MCF 10A (cell line): ENCODE measurements around the gene TXK. TPM values are rescaled to one million over a fixed set of nuclear protein-coding genes. Genes with fewer than 3 reads are reported as not detected.

Source experiments
- BruUV-seq: library from RNA; stranded (reverse); fragments of 400-500 nt; replicated peaks from 2 replicates; lab custom pipeline; 2021; lab: Mats Ljungman, UMichigan
- CTCF ChIA-PET: fragments of 300-600 bp; sonication (Branson Sonifier 250); formaldehyde crosslinking; extraction: SDS; loops from one replicate; lab custom pipeline; 2021; ENCODE audit warnings: antibody characterized with exemption, inconsistent platforms; lab: Yijun Ruan, JAX
- POLR2A ChIA-PET: fragments of 300-600, 350-650 bp; sonication (Branson Sonifier 250); formaldehyde crosslinking; extraction: SDS; loops from one replicate; lab custom pipeline; 2020; ENCODE audit warnings: antibody characterized with exemption, inconsistent platforms; lab: Yijun Ruan, JAX
- DNase-seq: peaks from one replicate; pipeline ENCODE4 v3.0.0-alpha.2; 2018; ENCODE audit not compliant: unreplicated experiment
- H3K27ac Mint-ChIP-seq: one replicate; pipeline ENCODE4 v1.8.0; 2022; ENCODE audit warnings: mild to moderate bottlenecking, low read depth, mixed read lengths; ENCODE audit not compliant: unreplicated experiment
- H3K27me3 Mint-ChIP-seq: one replicate; pipeline ENCODE4 v1.8.0; 2022; ENCODE audit warnings: mixed read lengths; ENCODE audit not compliant: insufficient read depth, unreplicated experiment
- H3K36me3 Mint-ChIP-seq: one replicate; pipeline ENCODE4 v1.8.0; 2022; ENCODE audit warnings: mild to moderate bottlenecking, moderate library complexity, mixed read lengths; ENCODE audit not compliant: insufficient read depth, unreplicated experiment
- H3K4me1 Mint-ChIP-seq: one replicate; pipeline ENCODE4 v1.8.0; 2022; ENCODE audit warnings: mixed read lengths; ENCODE audit not compliant: insufficient read depth, unreplicated experiment
- H3K4me3 Mint-ChIP-seq: one replicate; pipeline ENCODE4 v1.8.0; 2022; ENCODE audit warnings: mild to moderate bottlenecking, moderate library complexity, mixed read lengths; ENCODE audit not compliant: unreplicated experiment
- H3K9me3 Mint-ChIP-seq: one replicate; pipeline ENCODE4 v1.8.0; 2022; ENCODE audit warnings: mixed read lengths; ENCODE audit not compliant: unreplicated experiment
- CTCF ChIP-seq: fragments of 200-600 bp; IDR thresholded peaks from one replicate; pipeline ENCODE4 v1.8.0; 2022; ENCODE audit warnings: antibody characterized with exemption, mild to moderate bottlenecking; ENCODE audit not compliant: unreplicated experiment
- intact Hi-C: fragments of 100-400 bp; cut with micrococcal nuclease; formaldehyde crosslinking; loops from 2 replicates; pipeline ENCODE4 v1.14.1; 2022
- total RNA-seq: library from RNA; stranded (reverse); gene quantifications from 2 replicates; pipeline ENCODE4 v1.2.3, GENCODE V29; 2022

The TXK gene
- total RNA-seq, 1 experiment from 2014 or later = not detected

- Mint-ChIP-seq H3K36me3 (no peaks in the 10 kb centered on the region), H3K27me3 (no peaks in the 10 kb centered on the region), H3K9me3 (no peaks in the 10 kb centered on the region), H3K4me1 (peaks cover 9% of the 10 kb centered on the region), H3K4me3 (no peak overlapping the region), H3K27ac (no peak overlapping the region)
- DNase-seq = no peak
- TF ChIP-seq CTCF = no peak
- CTCF ChIA-PET = interaction anchor here (0.7 to 2.8 kb wide), 8 partner anchors 8 to 444 kb away, joined by 3 to 23 read pairs (median 4); no protein-coding TSS in a partner anchor
- intact Hi-C loops = no loop called here
- POLR2A ChIA-PET = interaction anchor here (1.0 kb wide), 1 partner anchor 17 kb away, joined by 4 read pairs; no protein-coding TSS in a partner anchor
- BruUV-seq = no TSS peak
These were observed 2.3 kb downstream of the TXK start for GRCh38 chr4:48131736-48132135.

- Mint-ChIP-seq H3K9me3 (no peaks in the 10 kb centered on the region), H3K27ac (no peak overlapping the region), H3K4me3 (no peak overlapping the region), H3K4me1 (peaks cover 9% of the 10 kb centered on the region), H3K27me3 (no peaks in the 10 kb centered on the region), H3K36me3 (no peaks in the 10 kb centered on the region)
- no peak for DNase-seq
- intact Hi-C loops = no loop called here
- no TSS peak for BruUV-seq
- no peak for TF ChIP-seq CTCF
- CTCF ChIA-PET = interaction anchor here (0.6 to 3.8 kb wide), 3 partner anchors 10 to 461 kb away, joined by 3 to 23 read pairs (median 19); no protein-coding TSS in a partner anchor
- POLR2A ChIA-PET = no interaction called here
These were observed 4.0 kb downstream of the TXK start for GRCh38 chr4:48130100-48130499.

DNA sequence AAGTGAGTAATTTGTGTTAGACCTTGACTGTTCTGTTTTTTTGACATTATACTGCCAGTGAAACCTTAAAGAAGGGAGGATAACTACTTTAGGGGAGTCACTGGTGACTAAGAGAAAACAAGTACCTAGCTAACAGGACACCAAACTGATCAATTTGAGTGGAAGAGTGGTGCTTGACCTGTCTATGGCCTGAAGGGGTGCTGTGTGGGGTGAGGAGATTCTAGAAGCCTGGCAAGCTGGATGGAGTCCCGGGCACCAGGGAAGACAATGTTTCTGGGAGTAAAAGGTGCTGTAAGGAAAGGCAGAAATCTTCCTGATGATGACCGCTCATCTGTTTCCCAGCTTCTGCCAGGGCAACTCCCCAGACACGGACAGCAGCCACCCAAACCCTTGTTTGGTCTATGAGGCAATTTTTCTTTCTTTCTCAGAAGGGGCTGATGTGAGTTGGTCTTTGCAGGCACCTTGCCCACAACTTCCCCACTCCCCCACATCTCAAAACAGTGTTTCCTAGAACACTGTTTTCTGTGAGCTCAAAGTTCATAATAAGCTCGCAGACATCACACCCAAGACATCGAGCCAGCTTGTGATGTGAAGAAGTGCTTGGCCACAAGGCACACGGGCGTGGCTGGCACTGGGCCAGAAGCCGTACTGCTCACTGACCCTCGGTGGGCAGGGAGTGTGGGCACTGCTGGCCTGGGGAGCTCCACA lies 4.6 kb downstream of the TXK start:
- Mint-ChIP-seq H3K27me3 (no peaks in the 10 kb centered on the region), H3K36me3 (no peaks in the 10 kb centered on the region), H3K27ac (peak overlapping the region; percentile 66), H3K4me3 (no peak overlapping the region), H3K9me3 (no peaks in the 10 kb centered on the region), H3K4me1 (peaks cover 9% of the 10 kb centered on the region)
- no peak for TF ChIP-seq CTCF
- ChIA-PET CTCF (interaction anchor here (0.6 to 3.8 kb wide), 7 partner anchors 10 to 644 kb away, joined by 3 to 23 read pairs (median 4); partner anchors contain the start of gene ATP10D), POLR2A (interaction anchor here (0.8 kb wide), 1 partner anchor 141 kb away, joined by 3 read pairs; no protein-coding TSS in a partner anchor)
- no peak for DNase-seq
- no TSS peak for BruUV-seq
- intact Hi-C loops = loop anchor here (5.0 kb wide), 2 partner anchors 163 to 418 kb away; no protein-coding TSS in a partner anchor

DNA sequence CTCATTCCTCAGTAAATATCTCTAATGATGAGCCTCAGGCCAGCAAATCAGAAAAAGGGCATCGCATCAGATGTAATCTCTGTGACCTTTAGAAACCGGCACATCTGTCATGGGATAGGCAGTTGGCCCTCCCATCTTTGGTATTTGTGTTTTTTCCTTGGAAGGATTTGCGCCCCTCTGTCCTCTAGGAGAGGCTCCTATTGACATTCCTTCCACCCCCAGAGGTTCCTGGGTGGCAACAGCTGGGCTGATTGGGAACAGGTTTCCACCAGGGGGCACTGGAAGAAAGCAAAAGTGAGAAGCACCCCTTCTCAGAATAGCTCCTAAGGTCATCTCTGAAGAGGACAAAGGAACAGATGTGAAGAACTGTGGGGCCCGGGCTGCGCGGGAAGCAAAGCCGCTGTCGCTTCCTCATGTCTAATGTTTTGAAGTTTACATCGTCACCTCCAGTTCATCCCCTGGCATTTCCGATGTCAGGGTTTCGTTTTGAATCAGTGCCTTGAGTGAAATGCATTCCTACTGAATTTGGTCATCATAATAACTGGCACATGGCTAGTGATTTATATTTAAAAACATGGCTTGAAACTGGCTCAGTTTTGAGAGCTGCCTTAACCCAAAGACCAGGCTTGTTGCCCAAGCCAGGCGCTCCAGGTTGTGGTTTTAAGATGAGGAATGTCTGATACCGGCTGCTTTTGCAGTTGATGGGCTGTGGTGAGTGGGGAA lies 6.2 kb downstream of the TXK start:
- CTCF ChIA-PET = interaction anchor here (0.6 to 3.8 kb wide), 26 partner anchors 10 to 564 kb away, joined by 3 to 35 read pairs (median 3); no protein-coding TSS in a partner anchor

More for the DNA sequence above, 6.2 kb downstream of the TXK start:
- TF ChIP-seq CTCF = peak; percentile 52
- POLR2A ChIA-PET = interaction anchor here (0.7 to 0.9 kb wide), 3 partner anchors 17 to 163 kb away, joined by 3 read pairs; no protein-coding TSS in a partner anchor
- DNase-seq = peak; percentile 83
- peak overlapping the region; percentile 57 for H3K27ac Mint-ChIP-seq
- H3K9me3 Mint-ChIP-seq = no peaks in the 10 kb centered on the region
- peaks cover 9% of the 10 kb centered on the region for H3K4me1 Mint-ChIP-seq
- BruUV-seq = no TSS peak
- H3K4me3 Mint-ChIP-seq = peak overlapping the region; percentile 70
- H3K36me3 Mint-ChIP-seq = no peaks in the 10 kb centered on the region
- intact Hi-C loops = loop anchor here (1.0 to 5.0 kb wide), 3 partner anchors 147 to 419 kb away; no protein-coding TSS in a partner anchor
- no peaks in the 10 kb centered on the region for H3K27me3 Mint-ChIP-seq
